Osteoblast (primary cell): ENCODE results near the gene AHCYL1. TPM values are rescaled to one million over a fixed set of nuclear protein-coding genes. Genes with fewer than 3 reads are reported as not detected.

Experiments
- DNase-seq: peaks from one replicate; pipeline ENCODE4 v3.0.0; 2011; ENCODE audit warnings: low spot score, mixed read lengths; ENCODE audit not compliant: insufficient read length; ENCODE audit errors: missing footprints
- H2AFZ ChIP-seq: 2 replicates; pipeline ENCODE4 v1.6.0; 2011; ENCODE audit warnings: mild to moderate bottlenecking, low read length
- H3K27ac ChIP-seq: 2 replicates; pipeline ENCODE4 v1.5.1; 2011; ENCODE audit warnings: mild to moderate bottlenecking, low read depth, low read length, moderate library complexity
- H3K27me3 ChIP-seq: 2 replicates; pipeline ENCODE4 v1.6.0; 2012; ENCODE audit warnings: mild to moderate bottlenecking, control low read depth, inconsistent platforms, low read length, moderate library complexity; ENCODE audit not compliant: insufficient read depth
- H3K36me3 ChIP-seq: 2 replicates; pipeline ENCODE4 v1.5.1; 2011; ENCODE audit warnings: mild to moderate bottlenecking, low read length, control low read depth, moderate library complexity; ENCODE audit not compliant: insufficient read depth
- H3K4me1 ChIP-seq: 2 replicates; pipeline ENCODE4 v1.5.1; 2011; ENCODE audit warnings: mild to moderate bottlenecking, low read length, control low read depth, moderate library complexity; ENCODE audit not compliant: insufficient read depth
- H3K4me2 ChIP-seq: 2 replicates; pipeline ENCODE4 v1.6.0; 2011; ENCODE audit warnings: mild to moderate bottlenecking, low read length; ENCODE audit not compliant: insufficient read depth
- H3K4me3 ChIP-seq: fragments of 200-600 bp; sonication (generic); 3 replicates; pipeline ENCODE4 v1.5.1; 2012; ENCODE audit warnings: mild to moderate bottlenecking, low read length, inconsistent platforms; ENCODE audit not compliant: insufficient read depth
- H3K79me2 ChIP-seq: 2 replicates; pipeline ENCODE4 v1.6.0; 2012; ENCODE audit warnings: mild to moderate bottlenecking, low read length, control low read depth, inconsistent platforms; ENCODE audit not compliant: insufficient read depth
- H3K9me3 ChIP-seq: 2 replicates; pipeline ENCODE4 v1.5.1; 2011; ENCODE audit warnings: low read depth, low read length, control low read depth
- H4K20me1 ChIP-seq: 2 replicates; pipeline ENCODE4 v1.6.0; 2012; ENCODE audit warnings: mild to moderate bottlenecking, low read length, control low read depth; ENCODE audit not compliant: insufficient read depth
- total RNA-seq: library from RNA; depleted of rRNA; stranded (reverse); fragments of >200 nt; gene quantifications from 2 replicates; pipeline ENCODE4 v1.2.3, GENCODE V29; 2012
- TF ChIP-seq, protein P1 (sequence below): IDR thresholded peaks from 2 replicates; pipeline ENCODE4 v1.5.1; 2011; ENCODE audit warnings: mild to moderate bottlenecking, low read depth, low read length, moderate library complexity; ENCODE audit errors: extremely low read depth

The AHCYL1 gene
- total RNA-seq, 1 donor: 56.8 TPM

GRCh38 chr1:109942434-109942833 lies 42.1 kb upstream of the AHCYL1 start:
- TF ChIP-seq, protein P1, sequence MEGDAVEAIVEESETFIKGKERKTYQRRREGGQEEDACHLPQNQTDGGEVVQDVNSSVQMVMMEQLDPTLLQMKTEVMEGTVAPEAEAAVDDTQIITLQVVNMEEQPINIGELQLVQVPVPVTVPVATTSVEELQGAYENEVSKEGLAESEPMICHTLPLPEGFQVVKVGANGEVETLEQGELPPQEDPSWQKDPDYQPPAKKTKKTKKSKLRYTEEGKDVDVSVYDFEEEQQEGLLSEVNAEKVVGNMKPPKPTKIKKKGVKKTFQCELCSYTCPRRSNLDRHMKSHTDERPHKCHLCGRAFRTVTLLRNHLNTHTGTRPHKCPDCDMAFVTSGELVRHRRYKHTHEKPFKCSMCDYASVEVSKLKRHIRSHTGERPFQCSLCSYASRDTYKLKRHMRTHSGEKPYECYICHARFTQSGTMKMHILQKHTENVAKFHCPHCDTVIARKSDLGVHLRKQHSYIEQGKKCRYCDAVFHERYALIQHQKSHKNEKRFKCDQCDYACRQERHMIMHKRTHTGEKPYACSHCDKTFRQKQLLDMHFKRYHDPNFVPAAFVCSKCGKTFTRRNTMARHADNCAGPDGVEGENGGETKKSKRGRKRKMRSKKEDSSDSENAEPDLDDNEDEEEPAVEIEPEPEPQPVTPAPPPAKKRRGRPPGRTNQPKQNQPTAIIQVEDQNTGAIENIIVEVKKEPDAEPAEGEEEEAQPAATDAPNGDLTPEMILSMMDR: no peak
- H2AFZ ChIP-seq: no peak overlapping the region

DNA sequence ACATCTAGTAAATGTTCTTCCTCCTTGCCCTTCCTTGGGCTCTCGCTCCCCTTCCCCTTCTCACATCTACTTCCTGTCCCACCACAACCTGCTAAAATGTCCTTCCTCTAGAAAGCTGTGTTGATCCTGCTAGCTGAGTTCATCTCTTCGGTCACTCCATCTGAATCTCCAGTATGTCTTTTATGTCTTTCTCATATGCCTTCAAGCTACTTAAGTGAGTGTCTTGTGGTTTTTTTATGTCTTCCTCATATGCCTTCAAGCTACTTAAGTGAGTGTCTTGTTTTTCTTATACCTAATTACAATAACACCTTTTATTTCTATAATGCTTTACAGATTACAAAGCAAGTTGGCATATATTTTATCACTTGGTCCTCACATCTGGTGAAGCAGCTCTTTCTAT lies 40.0 kb upstream of the AHCYL1 start:
- Histone ChIP-seq H3K9me3 (no peaks in the 10 kb centered on the region), H3K36me3 (no peaks in the 10 kb centered on the region), H3K79me2 (no peaks in the 10 kb centered on the region), H3K4me3 (no peak overlapping the region), H3K27ac (no peak overlapping the region), H3K27me3 (no peaks in the 10 kb centered on the region), H3K4me2 (no peak overlapping the region), H3K4me1 (no peaks in the 10 kb centered on the region), H2AFZ (no peak overlapping the region), H4K20me1 (no peaks in the 10 kb centered on the region)
- no peak for DNase-seq
- TF ChIP-seq, protein P1: no peak

More at GRCh38 chr1:109942434-109942833, 42.1 kb upstream of the AHCYL1 start:
- Histone ChIP-seq H3K79me2 (no peaks in the 10 kb centered on the region), H3K9me3 (no peaks in the 10 kb centered on the region), H3K36me3 (no peaks in the 10 kb centered on the region), H3K4me3 (no peak overlapping the region), H3K27me3 (no peaks in the 10 kb centered on the region), H4K20me1 (no peaks in the 10 kb centered on the region), H3K27ac (no peak overlapping the region), H3K4me1 (no peaks in the 10 kb centered on the region), H3K4me2 (no peak overlapping the region)
- no peak for DNase-seq

GRCh38 chr1:109946511-109946910 lies 38.1 kb upstream of the AHCYL1 start:
- Histone ChIP-seq H3K27ac (no peak overlapping the region), H3K4me2 (no peak overlapping the region), H4K20me1 (no peaks in the 10 kb centered on the region), H2AFZ (no peak overlapping the region), H3K4me3 (no peak overlapping the region), H3K27me3 (no peaks in the 10 kb centered on the region), H3K79me2 (no peaks in the 10 kb centered on the region), H3K36me3 (no peaks in the 10 kb centered on the region), H3K4me1 (no peaks in the 10 kb centered on the region), H3K9me3 (no peaks in the 10 kb centered on the region)
- DNase-seq: no peak
- TF ChIP-seq, protein P1: no peak

GRCh38 chr1:109947582-109948284 lies 36.8 kb upstream of the AHCYL1 start:
- no peak overlapping the region for H3K4me2 ChIP-seq
- TF ChIP-seq, protein P1: no peak
- no peak overlapping the region for H3K27ac ChIP-seq
- H3K4me1 ChIP-seq: no peaks in the 10 kb centered on the region
- H3K79me2 ChIP-seq: no peaks in the 10 kb centered on the region
- no peaks in the 10 kb centered on the region for H4K20me1 ChIP-seq
- H3K27me3 ChIP-seq: no peaks in the 10 kb centered on the region
- peak overlapping the region; percentile 29 for H2AFZ ChIP-seq
- H3K4me3 ChIP-seq: no peak overlapping the region
- H3K9me3 ChIP-seq: no peaks in the 10 kb centered on the region
- DNase-seq: no peak
- H3K36me3 ChIP-seq: no peaks in the 10 kb centered on the region
